ENCODE data around the gene RIOX2.

DNA sequence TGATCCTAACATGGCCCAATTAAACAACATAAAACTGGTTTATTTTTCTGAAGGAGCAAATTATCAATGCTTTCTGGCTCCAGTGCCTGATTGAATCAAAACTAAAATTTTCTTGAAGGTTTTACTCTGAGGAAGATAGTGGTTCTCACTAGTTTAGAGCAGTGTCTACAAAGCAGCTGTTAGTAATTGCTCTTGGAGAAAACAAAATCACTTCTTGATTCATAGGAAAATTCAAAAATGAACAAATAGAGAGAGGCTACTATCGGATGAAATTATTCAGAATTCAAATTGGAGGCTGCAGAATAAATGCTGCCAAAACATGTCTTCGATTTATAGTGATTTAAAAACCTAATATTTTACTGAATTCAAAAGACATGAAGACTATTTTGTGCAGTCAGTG is 15.1 kb upstream of the RIOX2 start:
- TF ChIP-seq, protein P1, sequence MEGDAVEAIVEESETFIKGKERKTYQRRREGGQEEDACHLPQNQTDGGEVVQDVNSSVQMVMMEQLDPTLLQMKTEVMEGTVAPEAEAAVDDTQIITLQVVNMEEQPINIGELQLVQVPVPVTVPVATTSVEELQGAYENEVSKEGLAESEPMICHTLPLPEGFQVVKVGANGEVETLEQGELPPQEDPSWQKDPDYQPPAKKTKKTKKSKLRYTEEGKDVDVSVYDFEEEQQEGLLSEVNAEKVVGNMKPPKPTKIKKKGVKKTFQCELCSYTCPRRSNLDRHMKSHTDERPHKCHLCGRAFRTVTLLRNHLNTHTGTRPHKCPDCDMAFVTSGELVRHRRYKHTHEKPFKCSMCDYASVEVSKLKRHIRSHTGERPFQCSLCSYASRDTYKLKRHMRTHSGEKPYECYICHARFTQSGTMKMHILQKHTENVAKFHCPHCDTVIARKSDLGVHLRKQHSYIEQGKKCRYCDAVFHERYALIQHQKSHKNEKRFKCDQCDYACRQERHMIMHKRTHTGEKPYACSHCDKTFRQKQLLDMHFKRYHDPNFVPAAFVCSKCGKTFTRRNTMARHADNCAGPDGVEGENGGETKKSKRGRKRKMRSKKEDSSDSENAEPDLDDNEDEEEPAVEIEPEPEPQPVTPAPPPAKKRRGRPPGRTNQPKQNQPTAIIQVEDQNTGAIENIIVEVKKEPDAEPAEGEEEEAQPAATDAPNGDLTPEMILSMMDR (IDR thresholded peaks at IDR 0.05; ENCODE audit: low read length) = no peak
- TF ChIP-seq EZH2 (optimal IDR thresholded peaks at IDR 0.05; ENCODE audit: low read depth, low read length) = no peak
- TF ChIP-seq EZH2phosphoT487 (IDR thresholded peaks at IDR 0.05; ENCODE audit: low read length) = no peak
